ENCODE results near the gene PIGS.

Gene PIGS

DNA sequence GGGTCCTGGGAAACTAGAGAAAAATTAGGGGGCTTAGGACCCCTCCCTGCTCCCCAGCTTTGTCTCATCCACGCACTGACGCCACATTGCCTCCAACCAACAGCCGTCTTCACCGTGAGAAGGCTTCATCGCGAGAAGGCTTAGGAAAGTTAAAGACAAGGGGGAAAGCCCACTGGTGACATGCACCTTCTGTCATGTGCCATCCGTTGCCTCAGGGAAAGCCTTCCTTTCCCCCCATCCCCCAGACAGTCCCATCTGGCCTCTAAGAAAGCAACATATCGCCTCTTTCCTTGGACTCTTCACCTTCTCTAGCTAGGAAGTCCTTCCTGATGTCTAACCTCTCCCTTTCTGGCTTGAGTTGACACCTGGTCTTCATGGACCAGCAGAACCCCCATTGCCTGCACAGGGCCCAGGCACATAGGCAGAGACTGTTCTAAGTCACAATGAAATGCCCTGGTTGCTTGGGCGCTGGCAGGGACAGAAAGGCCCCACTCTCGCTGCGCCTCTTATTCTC lies 63.1 kb downstream of the PIGS start:
- DNase-seq: no peak

GRCh38 chr17:28507567-28508203 lies 63.6 kb downstream of the PIGS start:
- no peak for DNase-seq

DNA sequence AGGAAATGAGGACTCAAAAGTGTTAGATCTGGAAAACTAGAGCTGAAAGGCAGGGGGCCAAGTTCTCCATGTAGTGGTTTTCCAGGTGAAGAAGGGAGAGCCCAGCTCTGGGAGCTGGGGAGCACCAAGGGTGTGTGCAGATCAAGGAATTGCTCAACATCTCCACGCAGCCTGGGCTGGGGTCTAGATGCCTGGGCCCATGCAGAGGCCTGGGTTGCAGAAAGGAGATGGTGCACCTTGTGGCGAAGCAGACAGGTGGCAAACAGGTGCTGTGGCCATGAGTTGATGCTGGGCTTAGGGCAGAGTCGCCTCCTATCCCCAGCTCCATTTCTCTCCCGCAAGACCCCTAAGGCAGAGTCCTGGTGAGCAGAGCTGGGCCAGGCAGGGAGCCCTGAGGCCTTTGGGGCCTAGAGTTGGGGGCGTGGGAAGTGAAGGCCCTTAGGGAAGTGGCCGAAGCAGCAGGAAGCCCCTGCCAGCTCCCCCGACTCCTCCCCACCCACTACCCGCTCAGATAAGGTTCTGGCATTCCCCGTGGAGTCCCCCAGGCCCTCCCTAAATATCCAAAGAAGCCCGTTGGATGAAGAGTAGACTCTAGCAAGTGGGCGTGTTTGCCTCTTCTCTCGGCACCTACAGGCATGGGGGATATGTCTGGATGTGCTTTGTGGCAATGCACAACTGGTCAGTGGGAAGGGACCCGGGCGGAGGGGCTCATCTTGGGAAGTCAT lies 64.4 kb downstream of the PIGS start:
- no peak for DNase-seq

DNA sequence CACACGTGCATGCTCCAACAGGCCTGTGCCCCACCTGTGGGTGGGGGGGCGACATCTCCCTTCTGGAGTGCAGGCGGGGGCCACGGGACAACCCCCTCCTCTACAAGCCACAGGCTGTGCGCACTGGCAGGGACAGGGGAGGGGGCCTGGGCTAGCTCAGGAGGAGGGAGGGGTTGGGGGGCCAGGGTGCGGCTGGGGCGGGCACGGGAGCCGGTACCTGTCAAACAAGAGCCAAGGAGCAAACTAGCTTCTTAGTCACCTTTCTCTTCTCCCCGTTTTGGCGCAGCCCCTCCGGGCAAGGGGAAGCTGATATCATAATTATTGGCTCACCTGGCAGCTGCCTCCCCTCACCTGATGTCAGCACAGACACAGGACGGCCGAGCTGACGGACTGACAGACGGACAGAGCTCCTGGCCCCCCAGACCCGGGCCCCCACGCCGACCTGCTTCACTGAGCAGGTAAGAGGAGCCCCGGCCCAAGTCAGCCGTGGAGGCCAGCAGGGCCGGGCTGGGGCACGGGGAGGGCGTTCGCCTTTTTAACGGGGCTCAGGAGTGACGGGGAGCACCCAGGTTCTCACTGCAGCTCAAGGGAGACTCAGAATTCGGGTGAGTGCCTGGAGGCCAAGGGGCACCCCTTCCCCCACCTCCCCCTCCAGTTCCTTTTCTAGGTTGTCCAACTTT lies 65.2 kb downstream of the PIGS start, which contains the start of gene FOXN1:
Gene FOXN1 (plus strand): TSS at position 363 of the 680 bp plus-strand sequence. CDS start 17,622 bp downstream, outside the sequence.
- no peak for DNase-seq

DNA sequence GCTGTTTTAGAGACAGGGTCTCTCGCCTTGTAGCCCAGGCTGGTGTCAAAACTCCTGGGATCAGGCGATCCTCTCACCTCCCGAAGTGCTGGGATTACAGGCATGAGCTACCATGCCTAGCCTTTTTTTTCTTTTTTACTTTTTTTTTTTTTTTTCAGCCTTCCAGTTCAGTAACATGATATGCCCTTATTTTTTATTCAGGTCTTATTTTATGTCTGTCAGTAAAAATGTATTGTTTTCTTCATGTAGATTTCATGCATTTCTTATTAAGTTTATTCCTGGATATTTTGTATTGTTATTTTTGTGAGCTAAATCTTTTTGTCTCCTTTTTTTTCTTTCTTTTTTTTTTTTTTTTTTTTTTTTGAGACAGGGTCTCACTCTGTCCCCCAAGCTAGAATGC lies 67.9 kb downstream of the PIGS start:
- no peak for DNase-seq
